Neural cell (in vitro differentiated cells): Measurements from ENCODE around the gene C2orf49. TPM values are rescaled to one million over a fixed set of nuclear protein-coding genes. Genes with fewer than 3 reads are reported as not detected.

Experiments used
- H2AFZ ChIP-seq: fragments of 200-600, 300-800 bp; sonication (generic), shearing (Covaris generic); 2 replicates; pipeline ENCODE4 v1.6.0; 2014; ENCODE audit warnings: low read depth, mild to moderate bottlenecking, antibody characterized with exemption, low read length, moderate library complexity
- H3F3A ChIP-seq: fragments of 200-600 bp; shearing (Covaris generic); 2 replicates; pipeline ENCODE4 v1.6.1; 2016; ENCODE audit warnings: mild to moderate bottlenecking, moderate library complexity, mixed read lengths, antibody characterized with exemption, low read length; ENCODE audit not compliant: insufficient read depth, poor library complexity, severe bottlenecking
- H3K27ac ChIP-seq: fragments of 200-600, 300-800 bp; sonication (generic), shearing (Covaris generic); 2 replicates; pipeline ENCODE4 v1.5.1; 2014; ENCODE audit warnings: mild to moderate bottlenecking, low read length, moderate library complexity
- H3K27me3 ChIP-seq: fragments of 300-800, 200-600 bp; sonication (generic), shearing (Covaris generic); 2 replicates; pipeline ENCODE4 v1.6.0; 2014; ENCODE audit warnings: mild to moderate bottlenecking, low read depth, low read length, moderate library complexity; ENCODE audit not compliant: insufficient read depth
- H3K36me3 ChIP-seq: fragments of 300-800, 200-600 bp; sonication (generic), shearing (Covaris generic); 2 replicates; pipeline ENCODE4 v1.5.1; 2014; ENCODE audit warnings: mild to moderate bottlenecking, antibody characterized with exemption, low read length, moderate library complexity; ENCODE audit not compliant: insufficient read depth
- H3K4me2 ChIP-seq: fragments of 300-800, 200-600 bp; sonication (generic), shearing (Covaris generic); 2 replicates; pipeline ENCODE4 v1.6.0; 2014; ENCODE audit warnings: mild to moderate bottlenecking, low read length
- H3K4me3 ChIP-seq: fragments of 300-800, 200-600 bp; sonication (generic), shearing (Covaris generic); 2 replicates; pipeline ENCODE4 v1.5.1; 2014; ENCODE audit warnings: mild to moderate bottlenecking, low read length, moderate library complexity
- H3K79me2 ChIP-seq: fragments of 200-600 bp; shearing (Covaris generic); replicated peaks from 2 replicates; pipeline ENCODE4 v1.6.0; 2014; ENCODE audit warnings: mild to moderate bottlenecking, low read length, moderate library complexity; ENCODE audit not compliant: insufficient read depth
- H3K9ac ChIP-seq: fragments of 300-800, 200-600 bp; sonication (generic), shearing (Covaris generic); 2 replicates; pipeline ENCODE4 v1.6.1; 2016; ENCODE audit warnings: mild to moderate bottlenecking, low read length, mixed read lengths
- H3K9me2 ChIP-seq: fragments of 200-600 bp; shearing (Covaris generic); 2 replicates; pipeline ENCODE4 v1.6.1; 2016; ENCODE audit warnings: mild to moderate bottlenecking, low read length, mixed read lengths; ENCODE audit not compliant: insufficient read depth
- H3K9me3 ChIP-seq: fragments of 200-600, 300-800 bp; sonication (generic), shearing (Covaris generic); 2 replicates; pipeline ENCODE4 v1.6.1; 2016; ENCODE audit warnings: mild to moderate bottlenecking, mixed run types, low read length, moderate library complexity, mixed read lengths
- H4K20me1 ChIP-seq: fragments of 200-600 bp; shearing (Covaris generic); 2 replicates; pipeline ENCODE4 v1.6.1; 2016; ENCODE audit warnings: mild to moderate bottlenecking, mixed run types; ENCODE audit not compliant: insufficient read depth
- EP300 ChIP-seq: fragments of 450-650 bp; conservative IDR thresholded peaks from 2 replicates; pipeline ENCODE4 v1.6.1; 2014; ENCODE audit warnings: antibody characterized with exemption, mild to moderate bottlenecking, moderate library complexity; ENCODE audit not compliant: poor library complexity, severe bottlenecking
- EZH2 ChIP-seq: fragments of 200-600, 300-800 bp; shearing (Covaris generic), sonication (generic); IDR thresholded peaks from 2 replicates; pipeline ENCODE4 v1.6.1; 2014; ENCODE audit warnings: antibody characterized with exemption, low read length, borderline replicate concordance, mild to moderate bottlenecking; ENCODE audit not compliant: insufficient read depth, poor library complexity, severe bottlenecking
- MXI1 ChIP-seq: fragments of 450-650 bp; conservative IDR thresholded peaks from 2 replicates; pipeline ENCODE4 v1.6.1; 2014; ENCODE audit warnings: antibody characterized with exemption, mild to moderate bottlenecking; ENCODE audit not compliant: poor library complexity, severe bottlenecking
- POLR2AphosphoS5 ChIP-seq: IDR thresholded peaks from 2 replicates; pipeline ENCODE4 v1.6.1; 2012
- RAD21 ChIP-seq: fragments of 450-650 bp; conservative IDR thresholded peaks from 2 replicates; pipeline ENCODE4 v1.6.1; 2014; ENCODE audit warnings: antibody characterized with exemption, mild to moderate bottlenecking, moderate library complexity
- SMC3 ChIP-seq: fragments of 450-650 bp; conservative IDR thresholded peaks from 2 replicates; pipeline ENCODE4 v1.6.1; 2014; ENCODE audit warnings: antibody characterized with exemption, mild to moderate bottlenecking, moderate library complexity; ENCODE audit not compliant: poor library complexity
- TAF1 ChIP-seq: IDR thresholded peaks from 2 replicates; pipeline ENCODE4 v1.6.1; 2012; ENCODE audit warnings: low read depth
- polyA plus RNA-seq: library from polyadenylated mRNA; depleted of rRNA; stranded (reverse); fragments of >200 nt; gene quantifications from 2 replicates; pipeline ENCODE4 v1.2.3, GENCODE V29; 2014
- TF ChIP-seq, protein P1 (sequence below): IDR thresholded peaks from 2 replicates; pipeline ENCODE4 v1.6.1; 2012; ENCODE audit warnings: borderline replicate concordance
- TF ChIP-seq, protein P2 (sequence below): fragments of 450-650 bp; IDR thresholded peaks from 2 replicates; pipeline ENCODE4 v1.5.1; 2014; ENCODE audit warnings: antibody characterized with exemption, mild to moderate bottlenecking, moderate library complexity; ENCODE audit not compliant: poor library complexity, severe bottlenecking

Gene C2orf49
- polyA plus RNA-seq, 1 donor from 2014 or later: 35.6 TPM

DNA sequence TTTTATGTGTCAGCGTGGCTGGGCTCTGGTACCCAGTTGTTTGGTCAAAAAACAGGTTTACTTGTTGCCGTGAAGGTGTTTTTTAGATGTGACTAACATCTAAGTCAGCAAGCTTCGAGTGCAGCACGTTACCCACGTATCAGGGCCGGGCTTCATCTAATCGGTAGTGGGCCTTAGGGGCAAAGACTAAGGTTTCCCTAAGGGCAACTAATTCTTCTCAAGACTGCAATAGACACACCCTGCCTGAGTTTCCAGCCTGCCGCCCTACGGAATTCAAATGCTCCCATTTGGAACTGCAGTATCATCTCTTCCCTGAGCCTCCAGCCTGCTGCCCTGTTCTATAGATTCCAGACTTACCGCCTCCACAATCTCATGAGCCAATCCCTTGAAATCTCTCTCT is 33.8 kb downstream of the C2orf49 start (continued):
- TF ChIP-seq, protein P1, sequence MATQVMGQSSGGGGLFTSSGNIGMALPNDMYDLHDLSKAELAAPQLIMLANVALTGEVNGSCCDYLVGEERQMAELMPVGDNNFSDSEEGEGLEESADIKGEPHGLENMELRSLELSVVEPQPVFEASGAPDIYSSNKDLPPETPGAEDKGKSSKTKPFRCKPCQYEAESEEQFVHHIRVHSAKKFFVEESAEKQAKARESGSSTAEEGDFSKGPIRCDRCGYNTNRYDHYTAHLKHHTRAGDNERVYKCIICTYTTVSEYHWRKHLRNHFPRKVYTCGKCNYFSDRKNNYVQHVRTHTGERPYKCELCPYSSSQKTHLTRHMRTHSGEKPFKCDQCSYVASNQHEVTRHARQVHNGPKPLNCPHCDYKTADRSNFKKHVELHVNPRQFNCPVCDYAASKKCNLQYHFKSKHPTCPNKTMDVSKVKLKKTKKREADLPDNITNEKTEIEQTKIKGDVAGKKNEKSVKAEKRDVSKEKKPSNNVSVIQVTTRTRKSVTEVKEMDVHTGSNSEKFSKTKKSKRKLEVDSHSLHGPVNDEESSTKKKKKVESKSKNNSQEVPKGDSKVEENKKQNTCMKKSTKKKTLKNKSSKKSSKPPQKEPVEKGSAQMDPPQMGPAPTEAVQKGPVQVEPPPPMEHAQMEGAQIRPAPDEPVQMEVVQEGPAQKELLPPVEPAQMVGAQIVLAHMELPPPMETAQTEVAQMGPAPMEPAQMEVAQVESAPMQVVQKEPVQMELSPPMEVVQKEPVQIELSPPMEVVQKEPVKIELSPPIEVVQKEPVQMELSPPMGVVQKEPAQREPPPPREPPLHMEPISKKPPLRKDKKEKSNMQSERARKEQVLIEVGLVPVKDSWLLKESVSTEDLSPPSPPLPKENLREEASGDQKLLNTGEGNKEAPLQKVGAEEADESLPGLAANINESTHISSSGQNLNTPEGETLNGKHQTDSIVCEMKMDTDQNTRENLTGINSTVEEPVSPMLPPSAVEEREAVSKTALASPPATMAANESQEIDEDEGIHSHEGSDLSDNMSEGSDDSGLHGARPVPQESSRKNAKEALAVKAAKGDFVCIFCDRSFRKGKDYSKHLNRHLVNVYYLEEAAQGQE: no peak
- TF ChIP-seq EP300: no peak

DNA sequence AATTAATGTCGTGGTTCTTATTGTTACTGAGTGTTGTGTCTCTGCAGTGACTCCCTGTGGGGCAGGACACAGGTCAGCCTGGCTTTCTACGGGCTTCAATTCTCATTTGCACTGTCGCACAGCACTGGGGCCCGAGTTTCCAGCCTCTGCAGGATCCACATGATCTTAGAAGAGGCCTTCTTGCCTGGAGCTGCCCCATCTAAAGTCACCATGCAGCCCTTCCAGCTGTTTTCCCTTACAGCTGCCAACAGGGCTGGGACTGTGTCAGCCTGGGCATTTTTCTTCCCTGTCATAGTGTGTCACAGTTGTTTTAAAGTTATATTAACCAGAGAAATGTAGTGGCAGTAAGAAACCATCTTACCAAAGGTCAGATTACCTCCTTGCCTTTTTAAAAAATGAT is 34.5 kb downstream of the C2orf49 start:
- no peaks in the 10 kb centered on the region for H4K20me1 ChIP-seq
- TF ChIP-seq MXI1: no peak
- TF ChIP-seq RAD21: no peak
- TF ChIP-seq, protein P2, sequence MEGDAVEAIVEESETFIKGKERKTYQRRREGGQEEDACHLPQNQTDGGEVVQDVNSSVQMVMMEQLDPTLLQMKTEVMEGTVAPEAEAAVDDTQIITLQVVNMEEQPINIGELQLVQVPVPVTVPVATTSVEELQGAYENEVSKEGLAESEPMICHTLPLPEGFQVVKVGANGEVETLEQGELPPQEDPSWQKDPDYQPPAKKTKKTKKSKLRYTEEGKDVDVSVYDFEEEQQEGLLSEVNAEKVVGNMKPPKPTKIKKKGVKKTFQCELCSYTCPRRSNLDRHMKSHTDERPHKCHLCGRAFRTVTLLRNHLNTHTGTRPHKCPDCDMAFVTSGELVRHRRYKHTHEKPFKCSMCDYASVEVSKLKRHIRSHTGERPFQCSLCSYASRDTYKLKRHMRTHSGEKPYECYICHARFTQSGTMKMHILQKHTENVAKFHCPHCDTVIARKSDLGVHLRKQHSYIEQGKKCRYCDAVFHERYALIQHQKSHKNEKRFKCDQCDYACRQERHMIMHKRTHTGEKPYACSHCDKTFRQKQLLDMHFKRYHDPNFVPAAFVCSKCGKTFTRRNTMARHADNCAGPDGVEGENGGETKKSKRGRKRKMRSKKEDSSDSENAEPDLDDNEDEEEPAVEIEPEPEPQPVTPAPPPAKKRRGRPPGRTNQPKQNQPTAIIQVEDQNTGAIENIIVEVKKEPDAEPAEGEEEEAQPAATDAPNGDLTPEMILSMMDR: no peak
- no peak for TF ChIP-seq TAF1
- TF ChIP-seq POLR2AphosphoS5: no peak
- TF ChIP-seq SMC3: no peak
- TF ChIP-seq EP300: no peak
- no peak for TF ChIP-seq EZH2
- TF ChIP-seq, protein P1: no peak
- H3K27me3 ChIP-seq: no peaks in the 10 kb centered on the region
- no peaks in the 10 kb centered on the region for H3K79me2 ChIP-seq
- no peak overlapping the region for H3K9ac ChIP-seq
- no peaks in the 10 kb centered on the region for H3K9me2 ChIP-seq
- no peak overlapping the region for H3K4me2 ChIP-seq
- no peak overlapping the region for H2AFZ ChIP-seq
- no peaks in the 10 kb centered on the region for H3K9me3 ChIP-seq
- H3K27ac ChIP-seq: no peak overlapping the region
- H3K4me3 ChIP-seq: no peak overlapping the region
- H3K36me3 ChIP-seq: no peaks in the 10 kb centered on the region
- H3F3A ChIP-seq: no peaks in the 10 kb centered on the region
